Adrenal gland (tissue), 5 donors: ENCODE data around the gene NT5C2.

Experiments
- POLR2A ChIP-seq, 2 donors: fragments of 450-650 bp; IDR thresholded peaks; one replicate each; pipeline ENCODE4 v1.6.1; 2017; ENCODE audit warnings: antibody characterized with exemption in 2 of 2, mild to moderate bottlenecking in 2 of 2, moderate library complexity in 1 of 2
- TF ChIP-seq, protein P1 (sequence below), 6 experiments: fragments of 450-650 bp in 4 of 6; fragments of 200-600 bp in 2 of 6; sonication (generic) in 1 of 6; IDR thresholded peaks; 1 replicate in 5 of 6; 2 replicates in 1 of 6; pipeline versions ENCODE4 v1.5.1 to v1.8.0; 2016 to 2021; ENCODE audit warnings: antibody characterized with exemption in 6 of 6, mild to moderate bottlenecking in 2 of 6, moderate library complexity in 1 of 6
- donor health status: DM: no; HTN: no; CAD: no.

- TF ChIP-seq, protein P1, sequence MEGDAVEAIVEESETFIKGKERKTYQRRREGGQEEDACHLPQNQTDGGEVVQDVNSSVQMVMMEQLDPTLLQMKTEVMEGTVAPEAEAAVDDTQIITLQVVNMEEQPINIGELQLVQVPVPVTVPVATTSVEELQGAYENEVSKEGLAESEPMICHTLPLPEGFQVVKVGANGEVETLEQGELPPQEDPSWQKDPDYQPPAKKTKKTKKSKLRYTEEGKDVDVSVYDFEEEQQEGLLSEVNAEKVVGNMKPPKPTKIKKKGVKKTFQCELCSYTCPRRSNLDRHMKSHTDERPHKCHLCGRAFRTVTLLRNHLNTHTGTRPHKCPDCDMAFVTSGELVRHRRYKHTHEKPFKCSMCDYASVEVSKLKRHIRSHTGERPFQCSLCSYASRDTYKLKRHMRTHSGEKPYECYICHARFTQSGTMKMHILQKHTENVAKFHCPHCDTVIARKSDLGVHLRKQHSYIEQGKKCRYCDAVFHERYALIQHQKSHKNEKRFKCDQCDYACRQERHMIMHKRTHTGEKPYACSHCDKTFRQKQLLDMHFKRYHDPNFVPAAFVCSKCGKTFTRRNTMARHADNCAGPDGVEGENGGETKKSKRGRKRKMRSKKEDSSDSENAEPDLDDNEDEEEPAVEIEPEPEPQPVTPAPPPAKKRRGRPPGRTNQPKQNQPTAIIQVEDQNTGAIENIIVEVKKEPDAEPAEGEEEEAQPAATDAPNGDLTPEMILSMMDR (IDR thresholded peaks at IDR 0.05): no peak
- no peak for TF ChIP-seq POLR2A (IDR thresholded peaks at IDR 0.05)
Observed at GRCh38 chr10:103064956-103065355, 128.1 kb downstream of the NT5C2 start.
